Lower leg skin (tissue), 3 donors: ENCODE results near the gene DNER.

Source experiments
- POLR2A ChIP-seq, 2 donors: fragments of 450-650 bp; IDR thresholded peaks; one replicate each; pipeline ENCODE4 v1.6.1; 2016 to 2017; ENCODE audit warnings: antibody characterized with exemption in 2 of 2, mild to moderate bottlenecking in 1 of 2, moderate library complexity in 1 of 2
- TF ChIP-seq, protein P1 (sequence below), 3 donors: fragments of 450-650 bp; IDR thresholded peaks; one replicate each; pipeline ENCODE4 v1.5.1; 2016; ENCODE audit warnings: antibody characterized with exemption in 3 of 3, mild to moderate bottlenecking in 3 of 3, moderate library complexity in 2 of 3

DNA sequence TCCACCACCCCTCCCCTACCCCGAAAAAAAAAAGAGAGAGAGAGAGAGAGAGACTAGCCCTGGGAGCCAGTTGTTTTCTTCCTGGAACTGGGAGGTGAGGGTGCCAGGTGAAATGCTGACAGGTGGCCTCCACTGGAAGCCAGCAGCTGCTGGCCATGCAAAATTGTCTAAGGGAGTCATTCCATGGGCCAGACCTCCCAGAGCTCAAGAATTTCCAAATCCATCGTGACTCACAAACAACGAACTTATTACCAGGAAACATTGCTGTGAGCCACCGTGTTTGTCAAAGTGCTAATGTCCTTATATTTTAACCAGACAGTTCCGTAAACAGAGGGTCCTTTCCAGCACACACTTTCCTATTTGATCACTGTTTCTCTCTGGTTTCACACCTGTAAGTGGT is 374.7 kb downstream of the DNER start:
- TF ChIP-seq, protein P1, sequence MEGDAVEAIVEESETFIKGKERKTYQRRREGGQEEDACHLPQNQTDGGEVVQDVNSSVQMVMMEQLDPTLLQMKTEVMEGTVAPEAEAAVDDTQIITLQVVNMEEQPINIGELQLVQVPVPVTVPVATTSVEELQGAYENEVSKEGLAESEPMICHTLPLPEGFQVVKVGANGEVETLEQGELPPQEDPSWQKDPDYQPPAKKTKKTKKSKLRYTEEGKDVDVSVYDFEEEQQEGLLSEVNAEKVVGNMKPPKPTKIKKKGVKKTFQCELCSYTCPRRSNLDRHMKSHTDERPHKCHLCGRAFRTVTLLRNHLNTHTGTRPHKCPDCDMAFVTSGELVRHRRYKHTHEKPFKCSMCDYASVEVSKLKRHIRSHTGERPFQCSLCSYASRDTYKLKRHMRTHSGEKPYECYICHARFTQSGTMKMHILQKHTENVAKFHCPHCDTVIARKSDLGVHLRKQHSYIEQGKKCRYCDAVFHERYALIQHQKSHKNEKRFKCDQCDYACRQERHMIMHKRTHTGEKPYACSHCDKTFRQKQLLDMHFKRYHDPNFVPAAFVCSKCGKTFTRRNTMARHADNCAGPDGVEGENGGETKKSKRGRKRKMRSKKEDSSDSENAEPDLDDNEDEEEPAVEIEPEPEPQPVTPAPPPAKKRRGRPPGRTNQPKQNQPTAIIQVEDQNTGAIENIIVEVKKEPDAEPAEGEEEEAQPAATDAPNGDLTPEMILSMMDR (IDR thresholded peaks at IDR 0.05) = no peak
- TF ChIP-seq POLR2A (IDR thresholded peaks at IDR 0.05) = no peak
